KOPT-K1 (cell line): Measurements from ENCODE around the gene SLC6A3.

ENCODE experiments used
- H3K27ac ChIP-seq: fragments of 200-600 bp; sonication (generic); 2 replicates; pipeline ENCODE4 v1.5.1; 2016; ENCODE audit warnings: antibody characterized with exemption, mild to moderate bottlenecking, low read depth, low read length; ENCODE audit not compliant: poor library complexity, severe bottlenecking
- H3K36me3 ChIP-seq: fragments of 200-600 bp; sonication (generic); 2 replicates; pipeline ENCODE4 v1.5.1; 2017; ENCODE audit warnings: antibody characterized with exemption, mild to moderate bottlenecking, low read length, moderate library complexity; ENCODE audit not compliant: insufficient read depth
- H3K9me3 ChIP-seq: fragments of 200-600 bp; sonication (generic); 2 replicates; pipeline ENCODE4 v1.5.1; 2017; ENCODE audit warnings: antibody characterized with exemption, low read length, mild to moderate bottlenecking; ENCODE audit not compliant: insufficient read depth, poor library complexity, severe bottlenecking

Gene SLC6A3

GRCh38 chr5:1445313-1445688 is at the start of gene SLC6A3:
Gene SLC6A3 (minus strand): TSS chr5:1445440. CDS start chr5:1443197, 2,243 bp downstream.
- no peak within 1 kb of the TSS for H3K27ac ChIP-seq

GRCh38 chr5:1493941-1494340 is 48.7 kb upstream of the SLC6A3 start:
- Histone ChIP-seq H3K9me3 (no peaks in the 10 kb centered on the region), H3K27ac (no peak overlapping the region), H3K36me3 (peaks cover 93% of the 10 kb centered on the region)

More at GRCh38 chr5:1445313-1445688, at the start of gene SLC6A3:
- H3K9me3 ChIP-seq, result peaks cover 3% of the 10 kb centered on the region
- H3K36me3 ChIP-seq, result no peaks in the 10 kb centered on the region

GRCh38 chr5:1493413-1493812 is 48.2 kb upstream of the SLC6A3 start:
- Histone ChIP-seq H3K9me3 (no peaks in the 10 kb centered on the region), H3K27ac (no peak overlapping the region), H3K36me3 (peaks cover 93% of the 10 kb centered on the region)

- Histone ChIP-seq H3K9me3 (no peaks in the 10 kb centered on the region), H3K36me3 (peaks cover 93% of the 10 kb centered on the region), H3K27ac (no peak overlapping the region)
Measured at GRCh38 chr5:1492757-1493156, 47.5 kb upstream of the SLC6A3 start.

GRCh38 chr5:1490376-1490775 is 45.1 kb upstream of the SLC6A3 start:
- Histone ChIP-seq H3K36me3 (peaks cover 100% of the 10 kb centered on the region), H3K27ac (no peak overlapping the region), H3K9me3 (no peaks in the 10 kb centered on the region)

- Histone ChIP-seq H3K9me3 (no peaks in the 10 kb centered on the region), H3K27ac (no peak overlapping the region), H3K36me3 (peaks cover 100% of the 10 kb centered on the region)
Measured at GRCh38 chr5:1489754-1490153, 44.5 kb upstream of the SLC6A3 start.

GRCh38 chr5:1488882-1489680 is 43.8 kb upstream of the SLC6A3 start:
- Histone ChIP-seq H3K27ac (no peak overlapping the region), H3K36me3 (peaks cover 98% of the 10 kb centered on the region), H3K9me3 (no peaks in the 10 kb centered on the region)

- Histone ChIP-seq H3K36me3 (peaks cover 88% of the 10 kb centered on the region), H3K9me3 (no peaks in the 10 kb centered on the region), H3K27ac (no peak overlapping the region)
Measured at GRCh38 chr5:1487079-1487764, 42.0 kb upstream of the SLC6A3 start.

- Histone ChIP-seq H3K27ac (no peak overlapping the region), H3K9me3 (no peaks in the 10 kb centered on the region), H3K36me3 (peaks cover 79% of the 10 kb centered on the region)
Measured at GRCh38 chr5:1486271-1486670, 41.0 kb upstream of the SLC6A3 start.

- H3K27ac ChIP-seq, result no peak overlapping the region
Measured at GRCh38 chr5:1485579-1486118, 40.4 kb upstream of the SLC6A3 start.

GRCh38 chr5:1484730-1485578 is 39.7 kb upstream of the SLC6A3 start:
- no peak overlapping the region for H3K27ac ChIP-seq
- no peaks in the 10 kb centered on the region for H3K9me3 ChIP-seq
- peaks cover 71% of the 10 kb centered on the region for H3K36me3 ChIP-seq

More at GRCh38 chr5:1485579-1486118, 40.4 kb upstream of the SLC6A3 start:
- Histone ChIP-seq H3K36me3 (peaks cover 74% of the 10 kb centered on the region), H3K9me3 (no peaks in the 10 kb centered on the region)

GRCh38 chr5:1483856-1484729 is 38.9 kb upstream of the SLC6A3 start:
- Histone ChIP-seq H3K36me3 (peaks cover 71% of the 10 kb centered on the region), H3K27ac (no peak overlapping the region), H3K9me3 (no peaks in the 10 kb centered on the region)

- Histone ChIP-seq H3K36me3 (peaks cover 71% of the 10 kb centered on the region), H3K9me3 (no peaks in the 10 kb centered on the region), H3K27ac (no peak overlapping the region)
Measured at GRCh38 chr5:1483064-1483463, 37.8 kb upstream of the SLC6A3 start.

GRCh38 chr5:1481959-1482331 is 36.7 kb upstream of the SLC6A3 start:
- Histone ChIP-seq H3K36me3 (peaks cover 71% of the 10 kb centered on the region), H3K9me3 (no peaks in the 10 kb centered on the region), H3K27ac (no peak overlapping the region)
